GM19455 (cell line): ENCODE data around the gene TSR3.

Source experiments
- ATAC-seq: cut with Tn5 transposase; IDR thresholded peaks from one replicate; pipeline ENCODE4 v1.9.1; 2021; ENCODE audit not compliant: unreplicated experiment

Gene TSR3

GRCh38 chr16:1355591-1355990 lies 3.9 kb upstream of the TSR3 start:
- ATAC-seq = no peak

GRCh38 chr16:1354815-1355540 lies 3.3 kb upstream of the TSR3 start:
- ATAC-seq = no peak

- ATAC-seq = peak; percentile 13
Observed at GRCh38 chr16:1351215-1351581, 480 bp downstream of the TSR3 start.

- no peak for ATAC-seq
Observed at GRCh38 chr16:1350691-1351090, 987 bp downstream of the TSR3 start.

GRCh38 chr16:1349951-1350350 lies 1.7 kb downstream of the TSR3 start:
- ATAC-seq = no peak

GRCh38 chr16:1349351-1349750 lies 2.3 kb downstream of the TSR3 start:
- no peak for ATAC-seq

GRCh38 chr16:1348926-1349325 lies 2.8 kb downstream of the TSR3 start:
- ATAC-seq = no peak

GRCh38 chr16:1348441-1348840 lies 3.2 kb downstream of the TSR3 start:
- no peak for ATAC-seq

- ATAC-seq = no peak
Observed at GRCh38 chr16:1347962-1348361, 3.7 kb downstream of the TSR3 start.

- no peak for ATAC-seq
Observed at GRCh38 chr16:1347286-1347855, 4.3 kb downstream of the TSR3 start.

GRCh38 chr16:1346422-1347285 lies 5.0 kb downstream of the TSR3 start:
- ATAC-seq = no peak

GRCh38 chr16:1345651-1346421 lies 5.8 kb downstream of the TSR3 start:
- no peak for ATAC-seq

GRCh38 chr16:1345087-1345486 lies 6.6 kb downstream of the TSR3 start:
- no peak for ATAC-seq

GRCh38 chr16:1344499-1344898 lies 7.2 kb downstream of the TSR3 start:
- ATAC-seq = no peak

- no peak for ATAC-seq
Observed at GRCh38 chr16:1343428-1344242, 8.0 kb downstream of the TSR3 start.

- peak; percentile 89 for ATAC-seq
Observed at GRCh38 chr16:1342526-1343427, 8.9 kb downstream of the TSR3 start.

- ATAC-seq = no peak
Observed at GRCh38 chr16:1341495-1342420, 9.9 kb downstream of the TSR3 start.

GRCh38 chr16:1340730-1341494 lies 10.8 kb downstream of the TSR3 start:
- ATAC-seq = no peak
